Activated CD8-positive, alpha-beta T cell treated with anti-CD3 and anti-CD28 coated beads, Interleukin-2, amount 10 ng/mL, durations not matched to agents 7 days and 5 days (primary cell): ENCODE measurements around the gene FRMD5. TPM values are rescaled to one million over a fixed set of nuclear protein-coding genes. Genes with fewer than 3 reads are reported as not detected.
A peak's percentile ranks its signal among the peaks of the same experiment; 100 is the strongest.

Experiments used
- ATAC-seq: fragments of 150-1000 bp; cut with Tn5 transposase; one replicate; pipeline ENCODE4 v1.10.0; 2021; ENCODE audit warnings: moderate library complexity
- CTCF ChIA-PET: fragments of 350-600 bp; sonication (Branson Sonifier 250); formaldehyde crosslinking; loops from one replicate; lab custom pipeline; 2021; ENCODE audit warnings: antibody characterized with exemption; lab: Charles Lee
- POLR2A ChIA-PET: fragments of 350-600 bp; sonication (Branson Sonifier 250); formaldehyde crosslinking; loops from one replicate; lab custom pipeline; 2021; ENCODE audit warnings: antibody characterized with exemption; lab: Charles Lee
- DNase-seq: peaks from one replicate; pipeline ENCODE4 v3.0.0-alpha.2; 2020
- H3K27ac Mint-ChIP-seq: one replicate; pipeline ENCODE4 v1.8.0; 2021; ENCODE audit warnings: mild to moderate bottlenecking, mixed read lengths
- H3K27me3 Mint-ChIP-seq: one replicate; pipeline ENCODE4 v1.8.0; 2021; ENCODE audit warnings: low read depth, mixed read lengths
- H3K36me3 Mint-ChIP-seq: one replicate; pipeline ENCODE4 v1.8.0; 2021; ENCODE audit warnings: low read depth, mixed read lengths
- H3K4me1 Mint-ChIP-seq: one replicate; pipeline ENCODE4 v1.8.0; 2021; ENCODE audit warnings: low read depth, mixed read lengths
- H3K4me3 Mint-ChIP-seq: one replicate; pipeline ENCODE4 v1.8.0; 2021; ENCODE audit warnings: mild to moderate bottlenecking, mixed read lengths
- H3K9me3 Mint-ChIP-seq: one replicate; pipeline ENCODE4 v1.8.0; 2022; ENCODE audit warnings: mixed read lengths; ENCODE audit not compliant: insufficient read depth
- total RNA-seq, 2 experiments: library from RNA; stranded (reverse); gene quantifications; one replicate each; pipeline ENCODE4 v1.2.3, GENCODE V29; 2021

Gene FRMD5
- total RNA-seq, 2 experiments from 2014 or later, result not detected

- DNase-seq, result no peak
- Mint-ChIP-seq H3K9me3 (no peaks in the 10 kb centered on the region), H3K27ac (no peak overlapping the region), H3K4me1 (no peaks in the 10 kb centered on the region), H3K4me3 (no peak overlapping the region), H3K27me3 (peaks cover 7% of the 10 kb centered on the region), H3K36me3 (no peaks in the 10 kb centered on the region)
- no peak for ATAC-seq
- ChIA-PET POLR2A (no interaction called here), CTCF (no interaction called here)
Observed at GRCh38 chr15:44207643-44208042, 12.6 kb upstream of the FRMD5 start.

DNA sequence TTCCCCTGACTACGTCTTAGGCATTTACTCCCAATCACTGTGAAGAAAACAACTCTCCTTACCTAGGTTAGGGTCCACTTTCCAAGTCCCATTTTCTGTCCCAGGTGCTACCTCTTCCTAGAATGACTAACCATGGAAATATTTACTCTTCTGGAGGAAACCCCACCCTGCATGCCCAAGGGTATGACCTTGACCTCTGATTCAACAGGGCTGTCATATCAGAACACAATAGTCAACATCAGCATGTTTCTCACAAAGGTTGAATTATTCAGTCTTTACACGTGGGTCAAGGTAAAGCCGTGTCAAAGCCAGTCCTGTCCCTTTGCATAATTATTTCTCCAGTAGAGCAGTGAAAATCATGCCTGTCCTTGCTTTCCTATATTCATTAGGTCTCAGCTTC lies 4.3 kb upstream of the FRMD5 start:
- Mint-ChIP-seq H3K27ac (no peak overlapping the region), H3K27me3 (peaks cover 43% of the 10 kb centered on the region), H3K4me3 (no peak overlapping the region), H3K9me3 (no peaks in the 10 kb centered on the region), H3K36me3 (no peaks in the 10 kb centered on the region), H3K4me1 (peaks cover 7% of the 10 kb centered on the region)
- POLR2A ChIA-PET, result no interaction called here
- DNase-seq, result no peak
- CTCF ChIA-PET, result no interaction called here
- ATAC-seq, result no peak

GRCh38 chr15:44194323-44195150 lies 534 bp downstream of the FRMD5 start:
- ChIA-PET POLR2A (no interaction called here), CTCF (no interaction called here)
- peaks cover 13% of the 10 kb centered on the region for H3K4me1 Mint-ChIP-seq
- H3K27me3 Mint-ChIP-seq, result peaks cover 61% of the 10 kb centered on the region
- no peaks in the 10 kb centered on the region for H3K9me3 Mint-ChIP-seq
- no peak overlapping the region for H3K27ac Mint-ChIP-seq
- ATAC-seq (peak; percentile 38), DNase-seq (peak; percentile 26)
- no peaks in the 10 kb centered on the region for H3K36me3 Mint-ChIP-seq
- H3K4me3 Mint-ChIP-seq, result peak overlapping the region; percentile 83

GRCh38 chr15:44193651-44194322 lies 1.3 kb downstream of the FRMD5 start:
- no peak for ATAC-seq
- Mint-ChIP-seq H3K36me3 (no peaks in the 10 kb centered on the region), H3K9me3 (no peaks in the 10 kb centered on the region), H3K27ac (no peak overlapping the region), H3K27me3 (peaks cover 58% of the 10 kb centered on the region), H3K4me1 (peaks cover 13% of the 10 kb centered on the region), H3K4me3 (peak overlapping the region; percentile 29)
- no peak for DNase-seq
- ChIA-PET POLR2A (no interaction called here), CTCF (no interaction called here)

- DNase-seq (no peak), ATAC-seq (no peak)
- Mint-ChIP-seq H3K27me3 (peaks cover 34% of the 10 kb centered on the region), H3K4me3 (no peak overlapping the region), H3K27ac (no peak overlapping the region), H3K36me3 (no peaks in the 10 kb centered on the region), H3K4me1 (peaks cover under 1% of the 10 kb centered on the region), H3K9me3 (no peaks in the 10 kb centered on the region)
- ChIA-PET POLR2A (no interaction called here), CTCF (no interaction called here)
Observed at GRCh38 chr15:44188795-44189194, 6.3 kb downstream of the FRMD5 start.

DNA sequence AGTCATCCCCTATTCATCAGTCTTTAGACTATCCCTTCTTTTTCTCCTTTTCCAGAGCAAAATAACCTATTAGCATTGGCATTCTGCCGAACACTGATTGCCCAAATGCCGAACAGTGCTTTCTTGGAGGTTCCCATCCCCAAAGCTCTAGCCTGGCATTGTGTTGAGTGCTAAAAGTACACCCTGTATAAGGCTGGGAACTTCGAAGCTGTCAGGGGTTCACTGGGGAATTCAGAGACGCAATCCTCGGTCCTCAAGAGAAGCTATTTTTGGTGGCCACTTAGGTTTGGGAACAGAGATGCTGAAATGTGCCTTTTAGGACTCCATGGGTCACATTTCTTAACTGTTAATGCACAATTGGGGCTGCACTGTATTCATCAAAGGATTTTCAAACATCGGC lies 8.4 kb downstream of the FRMD5 start:
- no peak overlapping the region for H3K27ac Mint-ChIP-seq
- DNase-seq (no peak), ATAC-seq (no peak)
- ChIA-PET CTCF (no interaction called here), POLR2A (no interaction called here)
- no peaks in the 10 kb centered on the region for H3K4me1 Mint-ChIP-seq
- no peaks in the 10 kb centered on the region for H3K36me3 Mint-ChIP-seq
- no peak overlapping the region for H3K4me3 Mint-ChIP-seq
- peaks cover 15% of the 10 kb centered on the region for H3K27me3 Mint-ChIP-seq
- no peaks in the 10 kb centered on the region for H3K9me3 Mint-ChIP-seq

DNA sequence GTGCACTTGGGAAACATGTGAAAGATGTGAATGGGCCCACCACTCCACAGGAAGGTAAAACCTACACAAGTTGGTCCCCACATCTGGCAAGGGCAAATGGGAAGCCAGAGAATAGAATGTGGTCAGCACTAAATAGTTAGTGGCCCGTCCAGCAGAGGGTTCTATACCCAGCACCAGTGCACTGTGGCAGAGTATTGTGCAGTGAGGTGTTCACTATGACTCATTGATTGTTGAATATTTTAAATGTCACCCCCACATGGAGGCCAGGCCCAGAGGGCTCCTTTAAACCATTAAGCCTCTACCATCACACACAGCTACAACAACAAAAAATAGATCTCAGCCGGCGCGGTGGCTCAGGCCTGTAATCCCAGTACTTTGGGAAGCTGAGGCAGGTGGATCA lies 11.7 kb downstream of the FRMD5 start:
- peaks cover 6% of the 10 kb centered on the region for H3K27me3 Mint-ChIP-seq
- no peaks in the 10 kb centered on the region for H3K36me3 Mint-ChIP-seq
- CTCF ChIA-PET, result no interaction called here
- POLR2A ChIA-PET, result no interaction called here
- no peaks in the 10 kb centered on the region for H3K4me1 Mint-ChIP-seq
- no peak for ATAC-seq
- H3K9me3 Mint-ChIP-seq, result no peaks in the 10 kb centered on the region
- no peak for DNase-seq
- no peak overlapping the region for H3K4me3 Mint-ChIP-seq
- no peak overlapping the region for H3K27ac Mint-ChIP-seq

DNA sequence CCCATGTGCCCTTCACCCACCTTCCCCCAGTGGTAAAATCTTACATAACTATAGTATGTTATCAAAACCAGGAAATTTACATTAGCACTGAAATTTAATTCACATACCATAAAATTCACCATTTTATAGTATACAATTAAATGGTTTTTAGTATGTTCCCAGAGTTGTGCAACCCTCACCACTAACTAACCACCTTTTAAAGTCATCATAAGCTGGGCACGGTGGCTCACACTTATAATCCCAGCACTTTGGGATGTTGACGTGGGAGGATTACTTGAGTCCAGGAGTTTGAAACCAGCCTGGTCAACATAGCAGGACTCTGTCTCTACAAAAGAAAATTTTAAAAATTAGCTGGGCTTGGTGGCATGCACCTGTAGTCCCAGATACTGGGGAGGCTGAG lies 13.7 kb downstream of the FRMD5 start:
- no peaks in the 10 kb centered on the region for H3K4me1 Mint-ChIP-seq
- DNase-seq (no peak), ATAC-seq (no peak)
- no peak overlapping the region for H3K4me3 Mint-ChIP-seq
- ChIA-PET CTCF (no interaction called here), POLR2A (no interaction called here)
- H3K27me3 Mint-ChIP-seq, result peaks cover 7% of the 10 kb centered on the region
- H3K27ac Mint-ChIP-seq, result no peak overlapping the region
- no peaks in the 10 kb centered on the region for H3K36me3 Mint-ChIP-seq
- H3K9me3 Mint-ChIP-seq, result no peaks in the 10 kb centered on the region

DNA sequence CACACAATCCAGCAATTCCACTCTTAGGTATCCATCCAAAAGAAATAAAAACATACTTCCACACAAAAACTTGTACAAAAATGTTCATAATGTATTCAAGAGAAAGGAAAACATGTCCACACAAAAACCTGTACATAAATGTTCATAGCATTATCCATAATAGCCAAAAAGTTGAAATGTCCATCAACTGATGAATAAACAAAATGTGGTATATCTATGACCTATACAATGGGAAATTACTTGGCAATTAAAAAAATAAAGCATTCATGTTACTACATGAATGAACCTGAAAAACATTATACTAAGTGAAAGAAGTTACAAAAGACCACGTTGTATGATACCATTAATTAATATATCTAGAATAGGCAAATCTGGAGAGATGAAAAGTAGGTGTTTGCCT lies 17.9 kb downstream of the FRMD5 start:
- no peak for DNase-seq
- Mint-ChIP-seq H3K27me3 (peaks cover 18% of the 10 kb centered on the region), H3K9me3 (no peaks in the 10 kb centered on the region), H3K36me3 (no peaks in the 10 kb centered on the region), H3K4me1 (no peaks in the 10 kb centered on the region), H3K4me3 (no peak overlapping the region), H3K27ac (no peak overlapping the region)
- no peak for ATAC-seq
- ChIA-PET POLR2A (no interaction called here), CTCF (no interaction called here)

GRCh38 chr15:44173813-44174212 lies 21.3 kb downstream of the FRMD5 start:
- ATAC-seq (no peak), DNase-seq (no peak)
- CTCF ChIA-PET, result no interaction called here
- no peaks in the 10 kb centered on the region for H3K9me3 Mint-ChIP-seq
- POLR2A ChIA-PET, result no interaction called here
- H3K36me3 Mint-ChIP-seq, result no peaks in the 10 kb centered on the region
- H3K27me3 Mint-ChIP-seq, result peaks cover 22% of the 10 kb centered on the region
- no peak overlapping the region for H3K4me3 Mint-ChIP-seq
- no peak overlapping the region for H3K27ac Mint-ChIP-seq
- H3K4me1 Mint-ChIP-seq, result no peaks in the 10 kb centered on the region

DNA sequence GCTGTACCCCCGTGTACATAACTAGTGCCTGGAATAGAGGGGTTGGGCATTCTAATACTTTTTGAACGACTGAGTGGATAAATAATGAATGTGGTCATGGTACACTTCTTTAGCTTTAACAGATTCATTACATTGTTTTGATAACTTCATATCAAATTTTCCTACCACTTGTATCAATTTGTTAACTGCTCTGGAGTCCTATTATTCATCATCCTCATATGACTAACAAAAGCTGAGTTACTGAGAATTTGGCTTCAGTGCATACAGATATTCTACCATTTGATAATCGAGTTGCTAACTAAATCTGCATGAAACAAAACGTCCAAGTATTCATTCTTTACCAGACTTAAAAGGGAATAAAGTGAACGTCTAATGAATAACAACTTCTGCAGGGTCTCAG lies 31.7 kb downstream of the FRMD5 start:
- CTCF ChIA-PET, result interaction anchor here (1.4 kb wide), 1 partner anchor 97 kb away, joined by 3 read pairs; no protein-coding TSS in a partner anchor
- POLR2A ChIA-PET, result interaction anchor here (0.6 kb wide), 1 partner anchor 12 kb away, joined by 3 read pairs; no protein-coding TSS in a partner anchor

DNA sequence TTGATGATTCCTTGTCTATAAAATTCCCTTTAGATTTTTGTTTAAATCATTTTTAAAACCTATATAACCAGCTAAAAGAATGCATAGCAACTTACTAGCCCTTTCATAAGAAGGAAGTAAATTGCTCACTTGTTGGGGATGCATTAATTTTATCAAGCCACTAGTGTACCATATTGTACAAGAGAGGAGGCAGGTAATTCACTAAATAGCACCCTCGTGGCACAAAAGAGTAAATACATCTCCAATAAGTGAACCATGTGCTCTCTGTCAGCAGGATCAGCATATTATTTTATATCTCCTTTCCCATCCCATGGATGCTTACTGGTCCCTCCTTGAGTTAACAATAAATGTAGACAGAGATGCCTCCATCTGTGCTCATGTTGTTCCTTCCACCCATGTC lies 34.3 kb downstream of the FRMD5 start:
- ATAC-seq (no peak), DNase-seq (no peak)
- H3K36me3 Mint-ChIP-seq, result no peaks in the 10 kb centered on the region
- H3K27me3 Mint-ChIP-seq, result peaks cover 32% of the 10 kb centered on the region
- H3K9me3 Mint-ChIP-seq, result no peaks in the 10 kb centered on the region
- no peak overlapping the region for H3K4me3 Mint-ChIP-seq
- POLR2A ChIA-PET, result no interaction called here
- CTCF ChIA-PET, result no interaction called here
- H3K4me1 Mint-ChIP-seq, result no peaks in the 10 kb centered on the region
- no peak overlapping the region for H3K27ac Mint-ChIP-seq

More for the DNA sequence above, 31.7 kb downstream of the FRMD5 start:
- no peak overlapping the region for H3K4me3 Mint-ChIP-seq
- H3K27me3 Mint-ChIP-seq, result peaks cover 22% of the 10 kb centered on the region
- ATAC-seq (no peak), DNase-seq (no peak)
- H3K36me3 Mint-ChIP-seq, result no peaks in the 10 kb centered on the region
- no peaks in the 10 kb centered on the region for H3K9me3 Mint-ChIP-seq
- no peaks in the 10 kb centered on the region for H3K4me1 Mint-ChIP-seq
- no peak overlapping the region for H3K27ac Mint-ChIP-seq
